DND-41 (cell line): ENCODE results near the gene ACSS1.
A peak's percentile ranks its signal among the peaks of the same experiment; 100 is the strongest.

Experiments used
- ATAC-seq: fragments of 200-7000 bp; cut with Tn5 transposase; 3 replicates; pipeline ENCODE4 v1.9.1; 2021; ENCODE audit warnings: low read depth; ENCODE audit not compliant: insufficient read depth
- DNase-seq: peaks from one replicate; pipeline ENCODE4 v3.0.0-alpha.2; 2020
- H2AFZ ChIP-seq: 2 replicates; pipeline ENCODE4 v1.6.0; 2012; ENCODE audit warnings: low read depth, low read length
- H3K27ac ChIP-seq: 2 replicates; pipeline ENCODE4 v1.5.1; 2012; ENCODE audit warnings: low read length, inconsistent platforms
- H3K27me3 ChIP-seq: fragments of 200-600 bp; sonication (generic); 2 replicates; pipeline ENCODE4 v1.6.0; 2012; ENCODE audit warnings: low read length, mild to moderate bottlenecking, inconsistent platforms; ENCODE audit not compliant: insufficient read depth, poor library complexity
- H3K36me3 ChIP-seq: 2 replicates; pipeline ENCODE4 v1.5.1; 2012; ENCODE audit warnings: low read length, inconsistent platforms; ENCODE audit not compliant: insufficient read depth
- H3K4me1 ChIP-seq: 2 replicates; pipeline ENCODE4 v1.5.1; 2012; ENCODE audit warnings: mild to moderate bottlenecking, low read length; ENCODE audit not compliant: insufficient read depth
- H3K4me2 ChIP-seq: 2 replicates; pipeline ENCODE4 v1.6.0; 2012; ENCODE audit warnings: mild to moderate bottlenecking, moderate library complexity, low read length, inconsistent platforms; ENCODE audit not compliant: insufficient read depth
- H3K4me3 ChIP-seq, 2 experiments: fragments of 200-600 bp in 1 of 2; shearing (Covaris generic) in 1 of 2; 2 replicates each; pipeline ENCODE4 v1.5.1; 2012 to 2016; ENCODE audit warnings: inconsistent platforms in 2 of 2, low read length in 2 of 2, mild to moderate bottlenecking in 2 of 2, low read depth in 1 of 2, moderate library complexity in 1 of 2
- H3K79me2 ChIP-seq: 2 replicates; pipeline ENCODE4 v1.6.0; 2012; ENCODE audit warnings: low read length, inconsistent platforms; ENCODE audit not compliant: insufficient read depth
- H3K9ac ChIP-seq: 2 replicates; pipeline ENCODE4 v1.6.0; 2012; ENCODE audit warnings: low read depth, mild to moderate bottlenecking, inconsistent platforms, low read length, moderate library complexity
- H3K9me3 ChIP-seq: 2 replicates; pipeline ENCODE4 v1.5.1; 2012; ENCODE audit warnings: low read length, moderate library complexity, mild to moderate bottlenecking, inconsistent platforms; ENCODE audit not compliant: insufficient read depth, severe bottlenecking
- H4K20me1 ChIP-seq: 2 replicates; pipeline ENCODE4 v1.6.0; 2012; ENCODE audit warnings: low read length; ENCODE audit not compliant: insufficient read depth
- EZH2 ChIP-seq: IDR thresholded peaks from 3 replicates; pipeline ENCODE4 v1.6.1; 2012; ENCODE audit warnings: borderline replicate concordance, low read depth, mild to moderate bottlenecking, moderate library complexity, low read length, inconsistent platforms; ENCODE audit not compliant: severe bottlenecking
- TF ChIP-seq, protein P1 (sequence below): IDR thresholded peaks from 2 replicates; pipeline ENCODE4 v1.5.1; 2012; ENCODE audit warnings: borderline replicate concordance, low read length, moderate library complexity, mild to moderate bottlenecking; ENCODE audit not compliant: poor library complexity, severe bottlenecking; ENCODE audit errors: extremely low read depth

Gene ACSS1

DNA sequence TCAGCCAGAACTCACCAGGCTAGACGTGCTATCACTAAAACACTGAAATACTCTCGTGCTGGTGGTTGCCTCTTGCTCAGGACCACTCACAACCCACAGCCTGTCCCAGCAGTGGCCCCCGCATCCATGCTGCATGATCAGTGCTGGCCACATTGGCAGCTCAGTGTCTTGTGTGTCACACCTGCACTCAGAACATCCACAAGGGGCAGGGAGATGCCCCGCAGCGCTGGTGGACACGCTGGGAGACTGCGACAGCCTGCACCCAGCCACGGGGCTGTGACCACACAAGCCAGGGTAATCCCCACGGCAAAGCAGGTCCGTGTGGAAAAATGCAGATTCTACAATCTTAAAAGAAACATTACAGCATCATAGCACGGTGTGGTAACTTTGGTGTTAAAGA, 41.5 kb downstream of the ACSS1 start:
- Histone ChIP-seq H3K9ac (no peak overlapping the region), H3K36me3 (peaks cover 88% of the 10 kb centered on the region), H3K9me3 (no peaks in the 10 kb centered on the region), H3K4me3 (no peak overlapping the region), H3K79me2 (peaks cover 2% of the 10 kb centered on the region; the same call in 1 of the 2 replicates), H3K4me2 (no peak overlapping the region), H3K27me3 (no peaks in the 10 kb centered on the region), H4K20me1 (peaks cover 9% of the 10 kb centered on the region; the same call in 1 of the 2 replicates), H3K27ac (no peak overlapping the region), H2AFZ (no peak overlapping the region), H3K4me1 (no peaks in the 10 kb centered on the region)
- DNase-seq (no peak), ATAC-seq (no peak)
- TF ChIP-seq EZH2: no peak
- TF ChIP-seq, protein P1, sequence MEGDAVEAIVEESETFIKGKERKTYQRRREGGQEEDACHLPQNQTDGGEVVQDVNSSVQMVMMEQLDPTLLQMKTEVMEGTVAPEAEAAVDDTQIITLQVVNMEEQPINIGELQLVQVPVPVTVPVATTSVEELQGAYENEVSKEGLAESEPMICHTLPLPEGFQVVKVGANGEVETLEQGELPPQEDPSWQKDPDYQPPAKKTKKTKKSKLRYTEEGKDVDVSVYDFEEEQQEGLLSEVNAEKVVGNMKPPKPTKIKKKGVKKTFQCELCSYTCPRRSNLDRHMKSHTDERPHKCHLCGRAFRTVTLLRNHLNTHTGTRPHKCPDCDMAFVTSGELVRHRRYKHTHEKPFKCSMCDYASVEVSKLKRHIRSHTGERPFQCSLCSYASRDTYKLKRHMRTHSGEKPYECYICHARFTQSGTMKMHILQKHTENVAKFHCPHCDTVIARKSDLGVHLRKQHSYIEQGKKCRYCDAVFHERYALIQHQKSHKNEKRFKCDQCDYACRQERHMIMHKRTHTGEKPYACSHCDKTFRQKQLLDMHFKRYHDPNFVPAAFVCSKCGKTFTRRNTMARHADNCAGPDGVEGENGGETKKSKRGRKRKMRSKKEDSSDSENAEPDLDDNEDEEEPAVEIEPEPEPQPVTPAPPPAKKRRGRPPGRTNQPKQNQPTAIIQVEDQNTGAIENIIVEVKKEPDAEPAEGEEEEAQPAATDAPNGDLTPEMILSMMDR: no peak

DNA sequence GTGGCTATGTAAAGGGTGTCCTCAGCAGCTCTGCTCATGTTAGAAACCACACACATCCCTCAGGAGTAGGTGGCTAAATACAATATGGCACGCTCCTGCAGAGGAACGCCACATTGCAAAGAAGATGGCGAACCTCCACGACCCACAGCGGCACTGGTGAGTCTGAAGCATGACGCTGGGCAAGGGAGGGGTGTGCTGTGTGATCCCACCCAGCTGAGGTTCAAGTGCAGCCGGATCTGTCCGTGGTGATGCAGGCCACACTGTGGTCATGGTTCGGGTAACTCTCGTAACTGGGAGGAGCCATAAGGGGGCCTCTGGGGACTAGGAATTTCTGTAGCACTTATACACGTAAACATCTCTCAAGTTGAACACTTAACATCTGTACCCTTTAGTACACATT, 42.0 kb downstream of the ACSS1 start:
- H3K4me2 ChIP-seq: no peak overlapping the region
- H3K36me3 ChIP-seq: peaks cover 88% of the 10 kb centered on the region
- no peaks in the 10 kb centered on the region for H3K4me1 ChIP-seq
- H3K79me2 ChIP-seq: no peaks in the 10 kb centered on the region
- TF ChIP-seq EZH2: no peak
- no peak overlapping the region for H3K9ac ChIP-seq
- ATAC-seq (no peak), DNase-seq (no peak)
- H3K27ac ChIP-seq: no peak overlapping the region
- peaks cover 7% of the 10 kb centered on the region; the same call in 1 of the 2 replicates for H4K20me1 ChIP-seq
- H3K4me3 ChIP-seq: no peak overlapping the region
- no peak overlapping the region for H2AFZ ChIP-seq
- H3K27me3 ChIP-seq: no peaks in the 10 kb centered on the region
- no peaks in the 10 kb centered on the region for H3K9me3 ChIP-seq

DNA sequence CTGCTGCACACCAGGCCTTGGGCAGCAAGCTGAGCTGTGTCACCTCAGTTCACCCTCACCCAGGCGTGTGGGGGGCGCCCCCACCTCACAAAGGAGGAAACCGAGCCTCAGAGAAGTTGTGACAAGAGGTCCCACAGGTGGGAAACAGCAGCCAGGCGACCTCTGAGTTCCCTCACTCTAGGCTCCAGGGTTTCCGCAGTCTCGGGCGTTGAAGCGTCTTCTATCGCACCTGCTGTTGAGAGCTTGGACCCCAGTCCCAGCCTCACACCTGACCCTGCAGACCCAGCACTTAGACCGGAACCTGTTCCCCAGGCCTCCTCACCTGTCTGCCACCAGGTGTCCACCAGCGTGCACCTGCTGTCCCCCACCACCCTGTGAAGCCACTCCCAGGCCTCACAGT, 43.1 kb downstream of the ACSS1 start:
- no peak overlapping the region for H3K9ac ChIP-seq
- no peak overlapping the region for H3K4me3 ChIP-seq
- H4K20me1 ChIP-seq: no peaks in the 10 kb centered on the region
- H3K27ac ChIP-seq: no peak overlapping the region
- TF ChIP-seq, protein P1: no peak
- no peak for TF ChIP-seq EZH2
- no peak overlapping the region for H3K4me2 ChIP-seq
- no peaks in the 10 kb centered on the region for H3K4me1 ChIP-seq
- no peaks in the 10 kb centered on the region for H3K9me3 ChIP-seq
- H3K36me3 ChIP-seq: peaks cover 88% of the 10 kb centered on the region
- no peaks in the 10 kb centered on the region for H3K27me3 ChIP-seq
- H2AFZ ChIP-seq: no peak overlapping the region
- H3K79me2 ChIP-seq: no peaks in the 10 kb centered on the region
- DNase-seq: no peak
- ATAC-seq: 0 out of 3 replicates have a peak, but pooled peaks have one; percentile 30

DNA sequence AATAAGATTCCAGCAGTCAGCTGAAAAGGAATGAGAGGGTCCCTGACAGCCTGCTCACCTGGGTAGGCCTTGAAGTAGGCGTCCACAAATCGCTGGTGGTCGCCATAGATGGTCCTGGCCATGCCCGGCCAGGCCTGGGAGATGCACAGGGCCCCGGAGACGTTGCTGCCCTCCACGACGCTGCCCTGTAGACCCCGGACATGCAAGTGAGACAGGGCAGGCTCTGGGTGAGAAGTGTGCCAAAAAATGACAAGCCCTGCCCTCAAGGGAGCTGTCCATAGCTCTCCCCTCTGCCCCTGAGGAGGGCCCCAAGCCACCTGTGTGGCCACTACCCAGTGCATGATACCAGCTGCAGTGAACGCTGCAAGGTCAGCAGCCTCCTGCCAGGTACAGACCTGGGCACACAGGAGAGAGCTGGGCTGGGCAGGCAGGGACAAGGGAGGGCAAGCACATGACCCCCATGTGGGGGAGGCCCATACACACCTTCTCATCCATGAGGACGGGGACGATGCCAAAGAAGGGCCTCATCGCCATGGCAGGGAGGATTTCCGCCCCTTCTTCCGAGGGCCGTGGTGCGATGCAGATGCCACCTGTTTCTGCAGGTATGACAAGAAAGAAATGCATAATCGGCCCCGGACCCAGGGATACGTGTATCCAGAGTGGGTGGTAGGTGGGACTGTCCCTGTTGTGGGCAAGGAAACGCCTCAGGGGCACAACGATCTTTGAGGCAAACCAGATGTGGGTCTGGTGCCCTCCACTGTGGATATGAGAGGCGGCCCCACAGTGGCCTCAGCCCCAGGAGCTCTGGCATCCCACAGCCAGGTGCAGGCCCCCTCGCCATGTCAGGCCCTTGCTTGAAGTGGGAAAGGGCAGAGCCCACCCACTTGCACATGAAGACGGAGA, 44.2 kb downstream of the ACSS1 start:
- peaks cover 89% of the 10 kb centered on the region for H3K36me3 ChIP-seq
- TF ChIP-seq, protein P1: no peak
- TF ChIP-seq EZH2: no peak

More for the DNA sequence above, 44.2 kb downstream of the ACSS1 start:
- no peak overlapping the region for H3K4me3 ChIP-seq
- no peak for DNase-seq
- H3K79me2 ChIP-seq: no peaks in the 10 kb centered on the region
- H3K9ac ChIP-seq: no peak overlapping the region
- H3K9me3 ChIP-seq: no peaks in the 10 kb centered on the region
- no peak for ATAC-seq
- no peaks in the 10 kb centered on the region for H3K4me1 ChIP-seq
- H2AFZ ChIP-seq: no peak overlapping the region
- no peaks in the 10 kb centered on the region for H3K27me3 ChIP-seq
- H3K4me2 ChIP-seq: no peak overlapping the region
- no peaks in the 10 kb centered on the region for H4K20me1 ChIP-seq
- H3K27ac ChIP-seq: no peak overlapping the region
